Measurements from ENCODE around the gene PARG.
"Not testable (repeated sequence)": the region's sequence is repeated elsewhere in the genome, so short reads cannot be mapped to it uniquely, and the experiment has no call there.

PARG gene

GRCh38 chr10:49827297-49827696 lies 114.5 kb downstream of the PARG start:
- DNase-seq (ENCODE audit: low spot score) = no peak

GRCh38 chr10:49819234-49819958 lies 122.4 kb downstream of the PARG start:
- no peak for DNase-seq (ENCODE audit: low spot score)

GRCh38 chr10:49817845-49818244 lies 124.0 kb downstream of the PARG start:
- DNase-seq (ENCODE audit: low spot score) = no peak

- DNase-seq (ENCODE audit: low spot score) = no peak
These were observed 137.8 kb downstream of the PARG start for GRCh38 chr10:49803988-49804387.

GRCh38 chr10:49798275-49798674 lies 143.6 kb downstream of the PARG start:
- DNase-seq (ENCODE audit: low spot score) = no peak

- DNase-seq (ENCODE audit: low spot score) = no peak
These were observed 150.7 kb downstream of the PARG start for GRCh38 chr10:49791100-49791499.

- DNase-seq (ENCODE audit: low spot score) = no peak
These were observed 157.1 kb downstream of the PARG start for GRCh38 chr10:49784681-49785080.

GRCh38 chr10:49783645-49784044 lies 158.2 kb downstream of the PARG start:
- no peak for DNase-seq (ENCODE audit: low spot score)

GRCh38 chr10:49781247-49781646 lies 160.6 kb downstream of the PARG start:
- peak; percentile 28 for DNase-seq (ENCODE audit: low spot score)

GRCh38 chr10:49778197-49778596 lies 163.6 kb downstream of the PARG start:
- DNase-seq (ENCODE audit: low spot score) = no peak

GRCh38 chr10:49776851-49777250 lies 165.0 kb downstream of the PARG start:
- DNase-seq (ENCODE audit: low spot score) = no peak

- DNase-seq (ENCODE audit: low spot score) = no peak
These were observed 166.8 kb downstream of the PARG start for GRCh38 chr10:49775014-49775413.

GRCh38 chr10:49772944-49773343 lies 168.9 kb downstream of the PARG start:
- not testable (repeated sequence) for DNase-seq (ENCODE audit: low spot score)

GRCh38 chr10:49771046-49771445 lies 170.8 kb downstream of the PARG start:
- DNase-seq (ENCODE audit: low spot score) = not testable (repeated sequence)

- DNase-seq (ENCODE audit: low spot score) = no peak
These were observed 172.1 kb downstream of the PARG start for GRCh38 chr10:49769692-49770091.

GRCh38 chr10:49768731-49769130 lies 173.1 kb downstream of the PARG start:
- DNase-seq (ENCODE audit: low spot score) = no peak

GRCh38 chr10:49768329-49768728 lies 173.5 kb downstream of the PARG start:
- no peak for DNase-seq (ENCODE audit: low spot score)
